ENCODE measurements around the gene NOS1. TPM values are rescaled to one million over a fixed set of nuclear protein-coding genes. Genes with fewer than 3 reads are reported as not detected.
A peak's percentile ranks its signal among the peaks of the same experiment; 100 is the strongest.

NOS1 gene
- total and polyA plus RNA-seq, 11 donors = 0.01 to 0.40 (median 0.10) TPM; not detected in 1

DNA sequence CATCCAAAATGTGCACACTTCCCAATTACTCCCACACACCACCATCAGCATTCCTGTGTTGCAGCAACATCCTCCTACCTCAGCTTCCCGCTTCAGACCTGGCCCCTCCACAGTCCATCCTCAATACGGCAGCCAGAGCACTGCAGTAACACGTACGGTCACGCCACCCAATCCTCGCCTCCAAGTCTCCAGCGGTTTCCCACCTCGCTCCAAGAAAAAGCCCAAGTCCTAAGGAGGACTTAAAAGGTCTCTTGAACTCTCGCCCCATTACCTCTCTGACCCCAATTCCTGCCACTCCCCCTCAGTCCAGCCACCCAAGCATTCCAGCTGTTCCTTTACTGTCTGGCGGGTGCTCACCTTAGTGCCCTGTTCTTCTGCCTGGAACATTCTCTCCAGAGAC lies 183.1 kb downstream of the NOS1 start:
- Histone ChIP-seq H3K9me3 (peaks cover 0 to 11% (median 4%) of the 10 kb centered on the region in 12 donors), H3K4me1 (peaks cover 0 to 5% (median 0%) of the 10 kb centered on the region in 12 donors), H3K27me3 (no peaks in the 10 kb centered on the region), H3K36me3 (peaks cover 0 to 100% (median 91%) of the 10 kb centered on the region in 9 donors), H3K4me3 (no peak overlapping the region), H3K27ac (no peak overlapping the region)
- 91 to 96% (median 95%) methylated on average over 10 of the region's 10 CpGs for WGBS, 4 donors
- peak in 1 of 4 donors; percentile 18 for ATAC-seq
- intact Hi-C loops (cut with DNase I) = no loop called here
- DNase-seq = no peak
- TF ChIP-seq POLR2A (IDR thresholded peaks at IDR 0.05) = no peak
- TF ChIP-seq, protein P1, sequence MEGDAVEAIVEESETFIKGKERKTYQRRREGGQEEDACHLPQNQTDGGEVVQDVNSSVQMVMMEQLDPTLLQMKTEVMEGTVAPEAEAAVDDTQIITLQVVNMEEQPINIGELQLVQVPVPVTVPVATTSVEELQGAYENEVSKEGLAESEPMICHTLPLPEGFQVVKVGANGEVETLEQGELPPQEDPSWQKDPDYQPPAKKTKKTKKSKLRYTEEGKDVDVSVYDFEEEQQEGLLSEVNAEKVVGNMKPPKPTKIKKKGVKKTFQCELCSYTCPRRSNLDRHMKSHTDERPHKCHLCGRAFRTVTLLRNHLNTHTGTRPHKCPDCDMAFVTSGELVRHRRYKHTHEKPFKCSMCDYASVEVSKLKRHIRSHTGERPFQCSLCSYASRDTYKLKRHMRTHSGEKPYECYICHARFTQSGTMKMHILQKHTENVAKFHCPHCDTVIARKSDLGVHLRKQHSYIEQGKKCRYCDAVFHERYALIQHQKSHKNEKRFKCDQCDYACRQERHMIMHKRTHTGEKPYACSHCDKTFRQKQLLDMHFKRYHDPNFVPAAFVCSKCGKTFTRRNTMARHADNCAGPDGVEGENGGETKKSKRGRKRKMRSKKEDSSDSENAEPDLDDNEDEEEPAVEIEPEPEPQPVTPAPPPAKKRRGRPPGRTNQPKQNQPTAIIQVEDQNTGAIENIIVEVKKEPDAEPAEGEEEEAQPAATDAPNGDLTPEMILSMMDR (IDR thresholded peaks at IDR 0.05) = no peak

DNA sequence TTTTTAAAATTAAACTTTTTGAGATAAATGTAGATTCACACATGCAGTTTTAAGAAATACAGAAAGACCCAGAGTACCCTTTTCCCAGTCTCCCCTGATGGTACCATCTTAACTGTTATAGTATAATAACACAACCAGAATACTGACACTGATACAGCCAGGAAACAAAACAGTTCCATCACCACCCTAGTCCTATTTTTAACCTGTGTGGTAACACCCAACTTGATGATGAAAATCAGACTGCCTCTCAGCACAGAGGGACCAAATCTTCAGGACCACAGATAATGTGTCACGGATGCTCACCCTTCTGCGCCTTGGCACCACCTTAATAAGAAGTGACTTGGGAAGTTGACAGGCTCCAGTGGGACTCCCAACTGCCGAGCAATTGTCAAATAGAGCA lies 189.3 kb downstream of the NOS1 start:
- H3K36me3 ChIP-seq = peaks cover 0 to 100% (median 95%) of the 10 kb centered on the region in 9 donors
- 69 to 83% (median 75%) methylated on average over 3 of the region's 3 CpGs for WGBS, 4 donors
- intact Hi-C loops (cut with DNase I) = no loop called here

DNA sequence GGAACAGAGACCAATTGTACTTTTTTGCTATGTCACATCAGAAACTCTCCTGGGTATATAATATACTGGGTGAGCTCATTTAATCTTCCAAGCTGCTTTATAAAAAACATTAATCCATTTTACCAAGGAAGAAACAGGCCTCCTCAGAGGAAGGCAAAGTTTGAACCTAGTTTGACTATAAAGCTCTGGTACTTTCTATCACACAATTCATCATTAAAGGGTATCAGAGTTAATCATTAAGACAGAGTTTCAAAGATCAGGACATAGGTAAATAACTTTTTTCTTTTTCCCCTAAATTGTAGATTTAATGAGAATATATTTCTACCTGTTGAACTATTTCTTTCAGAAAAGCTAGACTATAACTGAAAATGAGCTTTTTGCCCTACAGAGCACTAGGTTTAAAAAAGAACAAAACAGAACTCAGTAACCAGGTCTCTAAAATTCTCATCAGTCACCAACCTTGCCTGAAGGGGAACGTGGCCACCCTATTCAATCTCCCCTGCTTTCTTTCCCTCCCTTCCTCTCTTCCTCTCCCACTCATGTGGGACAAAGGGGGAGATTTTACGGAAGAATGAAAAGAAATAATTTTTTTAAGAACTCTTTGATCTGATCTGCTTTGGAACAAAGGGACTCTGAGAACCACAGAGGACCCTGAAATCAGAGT lies 189.8 kb downstream of the NOS1 start:
- WGBS, 4 donors = 86 to 90% (median 89%) methylated on average over 2 of the region's 2 CpGs
- TF ChIP-seq, protein P1 (IDR thresholded peaks at IDR 0.05) = no peak
- no peak for TF ChIP-seq POLR2A (IDR thresholded peaks at IDR 0.05)
- no peak overlapping the region for H3K27ac ChIP-seq
- no peak overlapping the region for H3K4me3 ChIP-seq
- intact Hi-C loops (cut with DNase I) = no loop called here
- no peaks in the 10 kb centered on the region for H3K27me3 ChIP-seq
- peaks cover 0 to 10% (median 0%) of the 10 kb centered on the region in 12 donors for H3K4me1 ChIP-seq
- ATAC-seq (no peak), DNase-seq (no peak)
- H3K36me3 ChIP-seq = peaks cover 0 to 100% (median 95%) of the 10 kb centered on the region in 9 donors
- no peaks in the 10 kb centered on the region for H3K9me3 ChIP-seq

More for the DNA sequence above, 189.3 kb downstream of the NOS1 start:
- Histone ChIP-seq H3K4me3 (no peak overlapping the region), H3K27ac (no peak overlapping the region), H3K9me3 (no peaks in the 10 kb centered on the region), H3K27me3 (no peaks in the 10 kb centered on the region), H3K4me1 (peaks cover 0 to 5% (median 0%) of the 10 kb centered on the region in 12 donors)
- ATAC-seq (peak in 3 of 4 donors; percentile 64 to 74 (median 69)), DNase-seq (no peak)
- TF ChIP-seq POLR2A (IDR thresholded peaks at IDR 0.05) = no peak
- TF ChIP-seq, protein P1 (IDR thresholded peaks at IDR 0.05) = no peak

DNA sequence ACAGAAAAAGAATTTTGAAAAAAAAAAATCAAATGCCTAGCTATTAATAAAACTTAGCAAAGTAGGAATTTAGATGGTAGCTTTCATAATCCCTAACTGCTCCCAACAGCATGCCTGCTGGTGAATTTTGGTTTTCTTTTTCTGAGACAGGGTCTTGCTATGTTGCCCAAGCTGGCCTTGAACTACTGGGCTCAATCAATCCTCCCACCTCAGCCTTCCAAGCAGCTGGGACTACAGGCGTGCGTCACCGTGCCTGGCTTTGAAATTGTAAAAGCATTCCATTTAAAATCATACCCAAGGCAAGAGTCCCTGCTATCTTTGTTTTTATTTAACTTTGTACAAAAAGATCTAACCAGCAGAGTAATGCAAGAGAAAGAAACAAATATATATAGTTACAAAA lies 191.9 kb downstream of the NOS1 start:
- WGBS, 4 donors = 94 to 98% (median 97%) methylated on average over 3 of the region's 3 CpGs
- intact Hi-C loops (cut with DNase I) = no loop called here
- no peak overlapping the region for H3K27ac ChIP-seq
- TF ChIP-seq POLR2A (IDR thresholded peaks at IDR 0.05) = no peak
- TF ChIP-seq, protein P1 (IDR thresholded peaks at IDR 0.05) = no peak
- H3K4me1 ChIP-seq = peaks cover 0 to 11% (median 0%) of the 10 kb centered on the region in 12 donors
- H3K4me3 ChIP-seq = no peak overlapping the region
- no peaks in the 10 kb centered on the region for H3K27me3 ChIP-seq
- H3K36me3 ChIP-seq = peaks cover 0 to 100% (median 97%) of the 10 kb centered on the region in 9 donors
- ATAC-seq (no peak), DNase-seq (no peak)
- H3K9me3 ChIP-seq = no peaks in the 10 kb centered on the region
